ENCODE data around the gene SNX24.

- TF ChIP-seq CHD2 (IDR thresholded peaks at IDR 0.05; ENCODE audit: low read length, partially characterized antibody) (no peak), POLR2A (IDR thresholded peaks at IDR 0.05; ENCODE audit: low read length) (no peak), USF2 (IDR thresholded peaks at IDR 0.05) (no peak), CTCF (IDR thresholded peaks at IDR 0.05) (no peak), RCOR1 (IDR thresholded peaks at IDR 0.05; ENCODE audit: low read depth, low read length) (no peak), ZFP36 (IDR thresholded peaks at IDR 0.05; ENCODE audit: borderline replicate concordance, partially characterized antibody) (no peak), MAX (IDR thresholded peaks at IDR 0.05) (no peak), MYC (IDR thresholded peaks at IDR 0.05; ENCODE audit: borderline replicate concordance, low read length) (no peak), ESRRA (IDR thresholded peaks at IDR 0.05; ENCODE audit: borderline replicate concordance, low read length) (no peak)
These were observed 30.1 kb upstream of the SNX24 start for GRCh38 chr5:122815218-122815767.
